ENCODE data around the gene TTC9. TPM values are rescaled to one million over a fixed set of nuclear protein-coding genes. Genes with fewer than 3 reads are reported as not detected.

The TTC9 gene
- total RNA-seq, 1 experiment from 2014 or later = 26.2 TPM

- H3K4me3 Mint-ChIP-seq = no peak overlapping the region
- TF ChIP-seq NR1H2 (CRISPR knock-in tag; IDR thresholded peaks at IDR 0.05) = no peak
- TF ChIP-seq RELA (CRISPR knock-in tag; IDR thresholded peaks at IDR 0.05; ENCODE audit: borderline replicate concordance) = no peak
- TF ChIP-seq, protein P1, sequence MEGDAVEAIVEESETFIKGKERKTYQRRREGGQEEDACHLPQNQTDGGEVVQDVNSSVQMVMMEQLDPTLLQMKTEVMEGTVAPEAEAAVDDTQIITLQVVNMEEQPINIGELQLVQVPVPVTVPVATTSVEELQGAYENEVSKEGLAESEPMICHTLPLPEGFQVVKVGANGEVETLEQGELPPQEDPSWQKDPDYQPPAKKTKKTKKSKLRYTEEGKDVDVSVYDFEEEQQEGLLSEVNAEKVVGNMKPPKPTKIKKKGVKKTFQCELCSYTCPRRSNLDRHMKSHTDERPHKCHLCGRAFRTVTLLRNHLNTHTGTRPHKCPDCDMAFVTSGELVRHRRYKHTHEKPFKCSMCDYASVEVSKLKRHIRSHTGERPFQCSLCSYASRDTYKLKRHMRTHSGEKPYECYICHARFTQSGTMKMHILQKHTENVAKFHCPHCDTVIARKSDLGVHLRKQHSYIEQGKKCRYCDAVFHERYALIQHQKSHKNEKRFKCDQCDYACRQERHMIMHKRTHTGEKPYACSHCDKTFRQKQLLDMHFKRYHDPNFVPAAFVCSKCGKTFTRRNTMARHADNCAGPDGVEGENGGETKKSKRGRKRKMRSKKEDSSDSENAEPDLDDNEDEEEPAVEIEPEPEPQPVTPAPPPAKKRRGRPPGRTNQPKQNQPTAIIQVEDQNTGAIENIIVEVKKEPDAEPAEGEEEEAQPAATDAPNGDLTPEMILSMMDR (IDR thresholded peaks at IDR 0.05) = no peak
- TF ChIP-seq, protein P2, sequence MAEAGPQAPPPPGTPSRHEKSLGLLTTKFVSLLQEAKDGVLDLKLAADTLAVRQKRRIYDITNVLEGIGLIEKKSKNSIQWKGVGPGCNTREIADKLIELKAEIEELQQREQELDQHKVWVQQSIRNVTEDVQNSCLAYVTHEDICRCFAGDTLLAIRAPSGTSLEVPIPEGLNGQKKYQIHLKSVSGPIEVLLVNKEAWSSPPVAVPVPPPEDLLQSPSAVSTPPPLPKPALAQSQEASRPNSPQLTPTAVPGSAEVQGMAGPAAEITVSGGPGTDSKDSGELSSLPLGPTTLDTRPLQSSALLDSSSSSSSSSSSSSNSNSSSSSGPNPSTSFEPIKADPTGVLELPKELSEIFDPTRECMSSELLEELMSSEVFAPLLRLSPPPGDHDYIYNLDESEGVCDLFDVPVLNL (CRISPR knock-in tag; IDR thresholded peaks at IDR 0.05; ENCODE audit: borderline replicate concordance, low read depth) = no peak
- no peak for TF ChIP-seq TEAD4 (CRISPR knock-in tag; IDR thresholded peaks at IDR 0.05)
- TF ChIP-seq ZNF512 (CRISPR knock-in tag; IDR thresholded peaks at IDR 0.05; ENCODE audit: borderline replicate concordance) = no peak
- TF ChIP-seq, protein P3, sequence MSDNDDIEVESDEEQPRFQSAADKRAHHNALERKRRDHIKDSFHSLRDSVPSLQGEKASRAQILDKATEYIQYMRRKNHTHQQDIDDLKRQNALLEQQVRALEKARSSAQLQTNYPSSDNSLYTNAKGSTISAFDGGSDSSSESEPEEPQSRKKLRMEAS (CRISPR knock-in tag; IDR thresholded peaks at IDR 0.05) = no peak
- no peak for TF ChIP-seq TP53 (CRISPR knock-in tag; IDR thresholded peaks at IDR 0.05)
- TF ChIP-seq, protein P4, sequence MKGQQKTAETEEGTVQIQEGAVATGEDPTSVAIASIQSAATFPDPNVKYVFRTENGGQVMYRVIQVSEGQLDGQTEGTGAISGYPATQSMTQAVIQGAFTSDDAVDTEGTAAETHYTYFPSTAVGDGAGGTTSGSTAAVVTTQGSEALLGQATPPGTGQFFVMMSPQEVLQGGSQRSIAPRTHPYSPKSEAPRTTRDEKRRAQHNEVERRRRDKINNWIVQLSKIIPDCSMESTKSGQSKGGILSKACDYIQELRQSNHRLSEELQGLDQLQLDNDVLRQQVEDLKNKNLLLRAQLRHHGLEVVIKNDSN (CRISPR knock-in tag; IDR thresholded peaks at IDR 0.05) = no peak
- TF ChIP-seq FOXJ3 (CRISPR knock-in tag; IDR thresholded peaks at IDR 0.05; ENCODE audit: borderline replicate concordance) = no peak
- TF ChIP-seq, protein P5, sequence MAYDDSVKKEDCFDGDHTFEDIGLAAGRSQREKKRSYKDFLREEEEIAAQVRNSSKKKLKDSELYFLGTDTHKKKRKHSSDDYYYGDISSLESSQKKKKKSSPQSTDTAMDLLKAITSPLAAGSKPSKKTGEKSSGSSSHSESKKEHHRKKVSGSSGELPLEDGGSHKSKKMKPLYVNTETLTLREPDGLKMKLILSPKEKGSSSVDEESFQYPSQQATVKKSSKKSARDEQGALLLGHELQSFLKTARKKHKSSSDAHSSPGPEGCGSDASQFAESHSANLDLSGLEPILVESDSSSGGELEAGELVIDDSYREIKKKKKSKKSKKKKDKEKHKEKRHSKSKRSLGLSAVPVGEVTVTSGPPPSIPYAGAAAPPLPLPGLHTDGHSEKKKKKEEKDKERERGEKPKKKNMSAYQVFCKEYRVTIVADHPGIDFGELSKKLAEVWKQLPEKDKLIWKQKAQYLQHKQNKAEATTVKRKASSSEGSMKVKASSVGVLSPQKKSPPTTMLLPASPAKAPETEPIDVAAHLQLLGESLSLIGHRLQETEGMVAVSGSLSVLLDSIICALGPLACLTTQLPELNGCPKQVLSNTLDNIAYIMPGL (CRISPR knock-in tag; IDR thresholded peaks at IDR 0.05) = no peak
- TF ChIP-seq, protein P6, sequence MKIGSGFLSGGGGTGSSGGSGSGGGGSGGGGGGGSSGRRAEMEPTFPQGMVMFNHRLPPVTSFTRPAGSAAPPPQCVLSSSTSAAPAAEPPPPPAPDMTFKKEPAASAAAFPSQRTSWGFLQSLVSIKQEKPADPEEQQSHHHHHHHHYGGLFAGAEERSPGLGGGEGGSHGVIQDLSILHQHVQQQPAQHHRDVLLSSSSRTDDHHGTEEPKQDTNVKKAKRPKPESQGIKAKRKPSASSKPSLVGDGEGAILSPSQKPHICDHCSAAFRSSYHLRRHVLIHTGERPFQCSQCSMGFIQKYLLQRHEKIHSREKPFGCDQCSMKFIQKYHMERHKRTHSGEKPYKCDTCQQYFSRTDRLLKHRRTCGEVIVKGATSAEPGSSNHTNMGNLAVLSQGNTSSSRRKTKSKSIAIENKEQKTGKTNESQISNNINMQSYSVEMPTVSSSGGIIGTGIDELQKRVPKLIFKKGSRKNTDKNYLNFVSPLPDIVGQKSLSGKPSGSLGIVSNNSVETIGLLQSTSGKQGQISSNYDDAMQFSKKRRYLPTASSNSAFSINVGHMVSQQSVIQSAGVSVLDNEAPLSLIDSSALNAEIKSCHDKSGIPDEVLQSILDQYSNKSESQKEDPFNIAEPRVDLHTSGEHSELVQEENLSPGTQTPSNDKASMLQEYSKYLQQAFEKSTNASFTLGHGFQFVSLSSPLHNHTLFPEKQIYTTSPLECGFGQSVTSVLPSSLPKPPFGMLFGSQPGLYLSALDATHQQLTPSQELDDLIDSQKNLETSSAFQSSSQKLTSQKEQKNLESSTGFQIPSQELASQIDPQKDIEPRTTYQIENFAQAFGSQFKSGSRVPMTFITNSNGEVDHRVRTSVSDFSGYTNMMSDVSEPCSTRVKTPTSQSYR (CRISPR knock-in tag; IDR thresholded peaks at IDR 0.05) = no peak
- peaks cover 6% of the 10 kb centered on the region; the same call in 1 of the 2 replicates for H3K4me1 Mint-ChIP-seq
- CTCF ChIA-PET = interaction anchor here (1.4 to 1.5 kb wide), 2 partner anchors 12 to 17 kb away, joined by 3 to 5 read pairs; no protein-coding TSS in a partner anchor
- DNase-seq (ENCODE audit: low spot score) = no peak
- POLR2A ChIA-PET = no interaction called here
- H3K9me3 Mint-ChIP-seq = no peaks in the 10 kb centered on the region
- H3K27me3 Mint-ChIP-seq (ENCODE audit: low read depth) = no peaks in the 10 kb centered on the region
- H3K36me3 Mint-ChIP-seq = peaks cover 19% of the 10 kb centered on the region
- no peak for ATAC-seq
- no peak overlapping the region for H3K27ac Mint-ChIP-seq
Measured at GRCh38 chr14:70724944-70725343, 83.2 kb downstream of the TTC9 start.

Other genes starting within 250 kb of the TTC9 start
- gene SYNJ2BP, start 224.8 kb upstream of the TTC9 start, total RNA-seq (2021) = 24.1 to 27.9 TPM (median 27.9 TPM) in 3 replicates
- gene ADAM21, start 189.7 kb upstream of the TTC9 start, total RNA-seq (2021) = not detected in 3 replicates
- gene ADAM20, start 106.9 kb upstream of the TTC9 start, total RNA-seq (2021) = 0.25 to 0.50 TPM (median 0.37 TPM) in 3 replicates
- gene MED6, start 41.3 kb upstream of the TTC9 start, total RNA-seq (2021) = 45.0 to 46.3 TPM (median 45.1 TPM) in 3 replicates
- 28.0 to 29.6 TPM (median 29.4 TPM) in 3 replicates for gene MAP3K9, start 167.6 kb downstream of the TTC9 start, total RNA-seq (2021)

Measured in WTC11 (cell line).